NCI-H2196 treated with DMSO at 0.1 percent for 48 hours (cell line): ENCODE data around the gene CDC42BPB.
"Not testable (repeated sequence)": the region's sequence is repeated elsewhere in the genome, so short reads cannot be mapped to it uniquely, and the experiment has no call there.

ENCODE experiments used
- DNase-seq: peaks from one replicate; lab custom pipeline; 2025; ENCODE audit not compliant: unreplicated experiment; lab: John Stamatoyannopoulos, UW

The CDC42BPB gene

DNA sequence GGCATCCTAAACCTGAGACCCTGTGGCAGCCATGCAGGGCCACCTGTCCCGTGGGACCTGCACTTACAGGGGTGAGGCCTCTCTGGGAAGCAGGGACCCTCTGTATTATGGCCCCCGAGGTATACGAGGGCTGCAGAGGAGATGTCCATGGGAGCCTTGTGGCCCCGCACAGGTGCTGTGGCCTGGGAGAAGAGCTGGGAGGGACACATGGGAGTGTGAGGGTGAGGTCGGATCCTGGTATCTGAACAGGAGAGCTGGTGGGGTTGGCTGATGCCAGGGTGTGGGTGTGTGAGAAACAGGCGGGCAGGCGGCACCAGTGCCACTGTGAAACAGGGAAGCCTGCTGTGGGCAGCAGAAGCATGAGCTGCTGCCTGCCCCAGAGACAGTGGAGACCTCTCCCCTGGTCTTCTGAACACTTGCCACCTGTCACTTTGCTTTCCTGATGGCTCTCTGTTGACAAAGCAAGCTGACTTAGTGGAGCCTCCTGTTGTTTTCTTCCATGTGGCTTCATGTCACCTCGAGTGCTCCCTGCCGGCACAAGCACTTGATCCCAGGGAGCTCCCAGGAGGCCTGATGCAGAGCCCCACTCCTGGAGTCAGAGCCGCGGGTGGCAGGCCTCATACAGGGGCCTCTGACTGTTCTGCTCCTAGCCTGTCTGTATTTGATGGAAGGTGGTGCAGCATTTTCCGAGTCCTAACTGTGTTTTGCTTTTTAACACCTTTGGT lies 154.7 kb downstream of the CDC42BPB start:
- DNase-seq: no peak

DNA sequence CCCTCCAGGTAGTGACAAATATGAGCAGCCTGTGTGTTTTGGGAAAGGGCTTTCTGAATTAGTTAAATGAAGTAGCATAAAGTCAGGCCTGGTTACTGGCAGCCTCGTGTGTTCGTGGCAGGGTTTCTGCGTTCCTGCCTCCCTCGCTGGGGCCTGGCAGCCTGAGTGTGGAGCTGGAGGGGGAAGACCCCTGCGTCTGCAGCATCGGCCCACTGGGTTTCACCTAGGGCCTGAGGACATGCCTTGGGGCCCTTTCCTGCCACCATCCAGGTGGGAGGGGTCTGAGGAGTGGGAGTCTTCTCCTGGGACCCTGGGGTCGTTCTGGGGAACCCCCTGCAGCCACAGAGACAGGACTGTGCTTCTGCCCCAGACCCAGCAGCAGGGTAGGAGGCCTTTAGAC lies 155.3 kb downstream of the CDC42BPB start:
- DNase-seq: no peak

DNA sequence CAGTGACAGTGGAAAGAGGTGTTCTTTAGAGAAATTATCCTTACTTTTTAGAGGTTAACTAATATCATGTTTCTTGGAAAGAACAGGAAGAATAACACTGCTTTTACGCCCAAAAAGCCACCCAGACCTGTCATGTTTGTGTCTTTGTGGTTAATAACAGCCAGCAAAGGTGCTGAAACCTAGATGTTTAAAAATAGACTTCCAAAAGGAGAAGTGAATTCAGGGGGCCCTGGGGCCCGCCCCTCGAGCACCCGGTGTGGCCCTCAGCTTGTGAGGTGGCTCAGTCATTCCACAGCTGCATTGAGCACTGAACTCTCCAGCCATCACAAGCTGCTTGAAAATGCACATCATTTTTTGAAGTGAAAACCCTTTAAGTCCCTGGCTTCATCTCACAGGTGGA lies 155.7 kb downstream of the CDC42BPB start:
- DNase-seq: no peak

DNA sequence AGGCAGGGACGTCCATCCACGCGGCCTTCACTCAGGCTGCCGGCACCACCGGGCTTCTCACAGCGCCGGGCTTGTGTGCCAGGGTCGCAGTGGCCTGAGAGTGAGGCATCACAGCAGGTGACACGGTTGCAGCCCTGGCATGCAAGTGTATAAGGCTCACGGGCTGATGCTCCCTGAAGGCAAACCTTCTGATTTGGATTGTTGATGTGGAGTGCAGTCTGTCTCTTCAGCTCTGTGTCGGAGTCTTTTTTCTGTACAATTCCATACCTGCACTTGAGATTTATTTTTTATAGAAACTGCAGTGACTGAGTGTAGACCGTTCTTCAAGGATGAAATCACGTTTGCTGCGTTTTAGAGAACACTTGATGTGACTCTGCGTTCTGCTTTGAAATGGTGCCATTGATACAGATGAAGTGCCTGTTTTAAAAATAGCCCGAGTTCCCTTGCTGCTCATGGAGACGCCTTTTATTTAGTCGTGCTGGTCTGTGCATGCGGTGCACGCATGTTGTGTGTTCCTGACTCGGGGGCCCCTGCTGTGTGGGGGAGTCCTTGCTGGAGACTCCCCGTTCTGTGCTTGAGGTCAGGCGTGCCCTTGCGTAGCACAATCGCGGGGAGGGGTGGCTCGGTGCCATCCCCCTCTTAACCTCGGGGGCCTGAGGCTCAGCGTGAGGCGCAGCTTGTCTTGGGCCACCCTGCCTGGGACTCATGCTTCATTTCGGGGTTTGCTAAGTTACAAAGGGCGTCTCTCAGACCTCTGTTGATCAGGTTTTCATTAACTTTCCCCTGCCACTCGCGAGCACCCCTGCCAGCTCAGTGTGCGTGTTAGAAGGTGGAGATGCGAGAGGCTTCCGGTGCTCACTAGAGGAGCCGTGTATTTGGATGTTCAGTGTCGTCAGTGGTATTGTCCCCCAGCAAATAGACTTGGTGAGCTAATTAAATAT lies 156.4 kb downstream of the CDC42BPB start:
- DNase-seq: no peak

DNA sequence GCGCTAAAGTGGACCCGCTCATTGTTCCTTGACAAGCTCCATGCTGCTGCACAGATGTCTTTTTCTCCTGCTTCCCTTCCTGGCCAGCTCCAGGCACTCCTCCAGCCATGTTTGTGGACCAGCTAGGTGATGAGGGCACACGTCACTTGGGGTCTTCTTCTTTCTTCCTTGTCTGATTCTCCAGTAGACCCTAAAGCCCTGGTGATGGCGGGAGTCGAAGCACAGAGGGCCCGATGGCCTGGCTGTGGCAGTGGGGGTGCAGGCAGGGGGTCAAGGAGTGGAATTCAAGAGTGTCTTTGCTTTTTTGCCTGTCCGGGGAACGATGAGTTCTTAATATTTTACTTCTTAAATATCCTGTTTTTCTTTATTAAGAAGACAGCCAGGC lies 157.8 kb downstream of the CDC42BPB start:
- DNase-seq: no peak

DNA sequence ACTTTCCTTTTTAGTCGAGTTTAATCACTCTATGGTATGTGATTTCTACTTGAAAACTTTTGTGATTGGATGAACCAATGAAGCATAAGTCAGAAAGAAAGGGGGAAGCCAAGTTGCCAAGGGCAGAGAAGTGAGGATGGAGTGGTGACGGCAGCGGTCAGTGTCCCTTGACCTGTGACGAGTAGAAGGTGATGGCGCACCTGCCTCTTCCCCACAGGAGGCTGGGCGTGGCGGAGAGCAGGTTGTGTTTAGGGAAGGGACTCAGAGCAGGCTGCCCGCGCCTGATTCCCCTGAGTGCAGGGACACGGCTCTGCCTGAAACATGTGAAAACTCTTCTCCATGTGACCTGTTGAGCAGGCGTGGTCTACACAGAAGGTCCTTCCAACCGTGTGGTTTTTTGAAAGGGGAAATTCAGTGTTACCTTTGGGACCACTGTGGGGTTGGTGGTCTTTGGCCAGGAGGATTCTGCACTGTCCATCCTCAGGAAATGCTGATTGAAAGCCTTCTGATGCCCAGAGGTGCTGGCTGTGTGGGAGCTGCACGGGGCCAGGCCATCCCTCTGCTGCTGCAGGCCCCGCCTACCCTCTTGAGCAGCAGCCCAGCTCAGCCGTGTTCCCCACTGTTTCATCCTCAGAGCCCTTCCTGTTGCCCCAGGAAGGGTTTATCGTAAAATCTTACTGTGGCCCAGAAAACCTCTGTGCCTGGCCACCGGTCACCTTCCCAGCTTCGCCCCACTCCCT lies 158.4 kb downstream of the CDC42BPB start:
- DNase-seq: no peak

DNA sequence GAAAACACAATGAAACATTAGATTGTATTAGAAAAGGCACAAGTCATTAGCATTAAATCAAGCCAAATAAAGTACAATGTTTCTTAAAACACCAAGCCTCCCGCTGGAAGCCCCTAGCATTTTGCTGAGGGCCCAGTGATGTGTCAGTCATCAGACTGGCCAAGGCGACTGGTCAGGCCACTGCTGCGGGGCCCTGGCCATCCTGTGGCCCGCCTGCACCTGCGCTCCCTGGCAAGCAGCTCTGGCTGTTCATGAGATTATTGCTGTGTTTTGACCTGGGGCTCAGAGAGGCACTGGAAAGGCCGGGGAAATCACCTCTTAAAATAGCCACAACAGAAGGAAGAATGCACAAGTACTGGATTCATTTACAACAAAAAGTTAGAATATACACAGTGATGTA lies 159.1 kb downstream of the CDC42BPB start:
- DNase-seq: no peak

DNA sequence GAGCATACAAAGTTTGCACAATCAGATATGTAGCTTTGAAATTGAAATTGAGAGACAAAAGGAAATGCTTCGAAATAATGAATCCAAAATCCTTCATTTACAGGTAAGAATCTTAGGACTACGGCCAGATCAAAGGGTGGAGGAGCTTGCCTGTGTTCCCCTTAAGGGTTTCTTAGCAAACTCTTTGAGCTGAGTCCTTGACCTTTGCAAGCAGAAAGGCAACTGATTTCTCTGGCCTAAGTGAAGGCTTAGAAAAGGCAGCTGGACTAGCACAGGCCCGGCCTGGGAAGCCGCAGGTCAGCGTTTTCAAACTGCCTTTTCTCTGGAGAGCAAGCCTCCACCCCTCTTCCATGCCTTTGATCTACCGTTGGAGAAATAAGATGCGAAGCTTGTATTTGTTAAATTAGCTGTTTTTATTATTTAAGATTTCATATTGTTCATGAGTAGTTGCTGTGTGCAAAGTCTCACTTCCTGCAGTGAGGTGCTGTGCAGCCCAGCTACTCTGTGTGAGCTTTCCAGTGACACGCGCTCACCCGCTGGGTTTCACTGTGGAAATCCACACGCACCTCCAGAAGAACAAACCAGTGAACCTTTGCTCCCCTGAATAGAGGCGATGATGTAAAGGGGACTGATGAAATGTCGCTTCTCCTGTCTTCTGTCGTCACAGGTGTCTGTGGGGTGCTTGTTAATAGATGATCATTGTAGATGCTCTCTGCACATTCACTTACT lies 159.9 kb downstream of the CDC42BPB start:
- no peak for DNase-seq

DNA sequence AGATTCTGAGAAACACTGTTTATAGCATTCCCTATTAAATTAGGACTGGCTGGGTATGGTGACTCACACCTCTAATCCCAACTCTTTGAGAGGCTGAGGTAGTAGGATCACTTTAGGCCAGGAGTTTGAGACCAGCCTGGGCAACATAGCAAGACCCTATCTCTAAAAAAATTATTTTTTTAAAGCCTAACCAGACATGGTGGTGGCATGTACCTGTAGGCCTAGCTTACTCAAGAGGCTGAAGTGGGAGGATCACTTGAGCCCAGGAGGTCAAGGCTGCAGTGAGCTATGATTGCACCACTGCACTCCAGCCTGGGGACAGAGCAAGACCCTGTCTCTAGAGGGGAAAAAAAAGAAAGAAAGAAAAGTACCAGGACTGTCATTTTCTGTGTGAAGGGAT lies 160.6 kb downstream of the CDC42BPB start:
- not testable (repeated sequence) for DNase-seq

DNA sequence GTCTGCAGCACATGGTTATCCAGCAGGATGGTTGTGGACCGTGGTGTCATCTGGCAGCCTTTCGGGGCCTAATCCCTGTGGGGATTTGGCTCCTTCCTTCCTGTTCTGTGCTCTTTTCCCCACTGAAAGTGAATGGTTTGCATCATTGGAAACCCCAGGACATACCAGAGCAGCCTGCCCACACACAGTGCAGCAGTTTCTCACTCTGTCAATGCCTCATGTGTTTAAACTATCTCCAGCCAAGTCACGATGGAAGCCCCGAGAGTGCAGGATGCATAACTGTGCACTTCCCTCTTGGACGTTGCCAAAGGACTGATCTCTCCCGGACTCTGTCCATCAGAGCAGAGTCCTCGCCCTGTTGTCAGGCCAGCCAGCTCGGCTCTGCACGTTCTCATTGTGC lies 163.9 kb downstream of the CDC42BPB start:
- DNase-seq: no peak

DNA sequence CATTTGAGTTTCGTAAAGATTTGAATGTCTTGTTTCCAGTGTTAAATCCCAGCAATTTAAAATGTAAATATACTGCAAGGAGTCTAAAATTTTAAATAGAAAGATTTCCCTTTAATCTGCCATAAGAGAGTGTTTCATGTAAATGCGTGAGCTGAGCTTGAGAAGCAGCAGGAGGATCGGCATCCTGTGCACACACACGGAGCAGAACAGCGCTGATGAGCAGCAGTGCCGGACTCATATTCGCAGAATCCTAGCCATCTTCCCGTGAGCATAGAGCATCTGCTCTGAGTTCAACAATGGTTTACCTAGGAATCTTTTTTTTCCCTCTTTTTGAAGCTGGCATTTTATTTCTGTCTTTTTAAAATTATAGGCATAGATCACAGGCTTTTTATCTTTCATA lies 164.7 kb downstream of the CDC42BPB start:
- no peak for DNase-seq

DNA sequence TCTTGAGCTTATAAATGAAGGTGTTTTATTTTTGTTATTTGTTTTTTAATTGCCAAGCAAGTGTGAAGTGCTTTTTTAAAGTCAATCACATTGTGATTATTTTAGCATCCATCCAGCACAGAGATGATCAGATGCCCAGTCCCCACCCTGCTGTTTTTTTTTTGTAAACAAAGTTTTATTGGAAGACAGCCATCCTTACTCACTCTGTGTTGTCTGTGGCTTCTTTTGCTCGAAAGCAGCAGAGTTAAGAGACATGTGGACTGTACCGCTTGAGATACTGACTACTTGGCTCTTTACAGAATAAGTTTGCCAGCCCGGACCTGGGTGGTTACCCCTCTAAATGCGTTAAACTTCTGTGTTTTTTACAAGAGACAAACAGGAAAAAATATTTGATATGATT lies 165.8 kb downstream of the CDC42BPB start:
- DNase-seq: no peak

DNA sequence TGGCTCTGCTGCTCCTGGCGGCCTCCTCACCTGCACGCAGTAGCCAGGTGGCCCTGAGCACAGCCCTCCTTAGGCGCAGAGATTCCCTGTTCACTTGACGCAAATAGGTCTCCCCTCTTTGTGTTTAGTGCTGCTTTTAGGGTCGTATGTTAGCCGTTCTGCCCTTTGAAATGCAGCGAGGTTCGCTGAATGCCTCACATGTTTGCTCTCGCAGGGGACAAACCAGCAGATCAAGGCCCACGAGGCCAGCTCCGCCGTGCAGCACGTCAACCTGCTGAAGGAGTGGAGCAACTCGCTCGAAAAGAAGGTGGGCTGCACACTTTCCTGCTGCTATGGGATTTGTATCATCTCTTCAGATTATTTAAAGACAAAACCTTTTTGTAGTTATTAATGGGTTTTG lies 166.2 kb downstream of the CDC42BPB start:
- DNase-seq: no peak

DNA sequence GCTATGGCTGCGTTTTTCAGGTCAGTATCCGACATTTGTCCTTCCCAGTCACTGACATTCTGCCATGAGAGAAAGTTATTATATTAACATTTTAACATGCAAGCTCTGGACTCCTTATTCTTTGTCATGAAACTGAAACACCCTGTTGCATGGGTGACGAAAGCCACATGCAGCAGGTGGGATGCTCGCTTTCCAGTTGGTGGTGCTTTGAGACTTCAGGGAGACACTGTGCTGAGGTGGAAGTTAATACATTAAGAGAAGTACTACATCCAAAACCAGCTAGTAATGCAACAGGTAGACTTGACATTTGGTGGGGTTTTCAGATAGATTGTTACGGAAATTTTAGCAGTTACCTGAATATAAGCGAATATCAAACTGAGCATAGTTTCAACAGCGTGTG lies 167.7 kb downstream of the CDC42BPB start:
- DNase-seq: no peak

DNA sequence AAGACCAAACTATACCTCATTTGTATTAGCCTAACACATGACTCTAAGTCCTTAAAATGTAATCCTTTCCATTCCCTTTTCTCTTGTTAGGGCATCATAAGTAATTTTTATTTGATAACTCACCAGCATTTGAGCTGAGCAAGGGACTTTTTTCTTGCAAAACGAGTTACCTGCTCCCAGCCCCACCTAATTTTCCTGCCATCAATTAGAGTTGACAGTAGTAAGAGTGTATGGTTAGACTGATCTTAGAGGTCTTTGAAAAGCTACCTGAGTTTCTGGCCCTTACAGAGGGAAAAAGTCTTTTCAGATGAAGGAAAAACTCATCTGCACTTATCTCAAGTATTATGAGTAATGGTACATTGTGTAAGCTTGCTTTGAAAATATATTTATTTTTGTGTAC lies 168.6 kb downstream of the CDC42BPB start:
- DNase-seq: no peak

DNA sequence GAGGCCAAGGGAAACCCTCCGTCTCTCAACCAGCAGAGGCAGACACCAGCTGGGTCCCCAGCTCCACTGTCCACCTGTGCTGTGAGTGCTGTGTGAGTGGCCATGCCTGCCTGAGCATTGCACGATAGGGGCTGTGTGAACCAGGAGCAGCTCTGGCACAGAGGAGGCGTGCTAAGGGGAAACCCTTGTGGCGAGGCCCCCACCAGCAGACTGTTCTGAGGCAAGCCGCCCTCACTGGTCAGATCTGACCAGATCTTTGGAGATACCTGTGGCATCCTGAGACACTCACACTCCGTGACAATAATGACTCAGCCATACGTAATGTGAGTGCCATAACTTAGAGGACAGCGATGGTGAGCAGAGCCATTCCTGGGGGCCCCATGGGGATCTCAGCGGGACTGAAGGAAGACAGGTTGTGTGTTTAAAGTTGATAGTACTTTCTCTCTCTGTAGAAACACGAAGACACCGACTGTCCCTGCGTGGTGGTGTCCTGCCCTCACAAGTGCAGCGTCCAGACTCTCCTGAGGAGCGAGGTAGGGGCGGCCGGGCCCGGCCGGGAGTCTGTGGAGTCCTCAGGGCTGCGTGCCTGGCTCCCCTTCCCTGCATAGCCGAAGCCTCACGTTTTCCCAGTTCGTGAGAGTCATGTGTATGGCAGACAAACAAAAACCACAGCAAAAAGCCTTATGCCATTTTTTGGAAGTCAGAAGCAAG lies 171.5 kb downstream of the CDC42BPB start:
- DNase-seq: no peak

DNA sequence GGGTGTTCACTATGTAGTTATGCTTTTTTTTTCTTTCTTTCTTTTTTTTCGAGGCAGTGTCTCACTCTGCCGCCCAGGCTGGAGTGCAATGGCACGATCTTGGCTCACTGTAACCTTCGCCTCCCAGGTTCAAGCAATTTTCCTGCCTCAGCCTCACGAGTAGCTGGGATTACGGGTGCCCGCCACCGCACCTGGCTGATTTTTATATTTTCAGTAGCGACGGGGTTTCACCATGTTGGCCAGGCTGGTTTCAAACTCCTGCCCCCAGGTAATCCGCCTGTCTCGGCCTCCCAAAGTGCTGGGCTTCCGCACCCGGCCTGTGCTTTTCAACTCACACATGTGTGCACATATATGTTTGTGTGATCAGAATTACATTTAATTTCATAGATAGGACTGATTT lies 173.8 kb downstream of the CDC42BPB start:
- no peak for DNase-seq

DNA sequence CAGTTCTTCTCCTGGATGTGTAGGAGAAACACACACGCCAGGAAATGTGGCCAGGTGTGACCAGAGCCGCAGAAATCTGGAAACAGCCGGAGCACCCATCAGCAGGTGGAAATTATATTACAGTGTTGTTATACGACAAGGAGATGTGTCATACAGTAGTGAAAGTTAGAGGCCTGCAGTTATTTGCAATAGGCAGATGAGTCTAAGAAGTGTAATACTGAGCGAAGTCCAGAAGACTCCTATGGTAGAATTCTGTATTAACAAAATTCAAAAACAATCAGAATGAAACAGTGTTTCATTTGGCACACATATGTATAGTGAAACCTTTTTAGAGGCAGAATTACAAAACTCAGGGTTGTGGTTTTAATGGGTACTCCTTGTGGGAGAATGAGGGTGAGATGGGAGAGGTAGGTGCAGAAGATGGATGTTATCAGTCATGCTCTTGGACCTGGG lies 174.2 kb downstream of the CDC42BPB start:
- no peak for DNase-seq
